ENCODE measurements around the gene PRLH.
"Not testable (repeated sequence)": the region's sequence is repeated elsewhere in the genome, so short reads cannot be mapped to it uniquely, and the experiment has no call there.

Gene PRLH

DNA sequence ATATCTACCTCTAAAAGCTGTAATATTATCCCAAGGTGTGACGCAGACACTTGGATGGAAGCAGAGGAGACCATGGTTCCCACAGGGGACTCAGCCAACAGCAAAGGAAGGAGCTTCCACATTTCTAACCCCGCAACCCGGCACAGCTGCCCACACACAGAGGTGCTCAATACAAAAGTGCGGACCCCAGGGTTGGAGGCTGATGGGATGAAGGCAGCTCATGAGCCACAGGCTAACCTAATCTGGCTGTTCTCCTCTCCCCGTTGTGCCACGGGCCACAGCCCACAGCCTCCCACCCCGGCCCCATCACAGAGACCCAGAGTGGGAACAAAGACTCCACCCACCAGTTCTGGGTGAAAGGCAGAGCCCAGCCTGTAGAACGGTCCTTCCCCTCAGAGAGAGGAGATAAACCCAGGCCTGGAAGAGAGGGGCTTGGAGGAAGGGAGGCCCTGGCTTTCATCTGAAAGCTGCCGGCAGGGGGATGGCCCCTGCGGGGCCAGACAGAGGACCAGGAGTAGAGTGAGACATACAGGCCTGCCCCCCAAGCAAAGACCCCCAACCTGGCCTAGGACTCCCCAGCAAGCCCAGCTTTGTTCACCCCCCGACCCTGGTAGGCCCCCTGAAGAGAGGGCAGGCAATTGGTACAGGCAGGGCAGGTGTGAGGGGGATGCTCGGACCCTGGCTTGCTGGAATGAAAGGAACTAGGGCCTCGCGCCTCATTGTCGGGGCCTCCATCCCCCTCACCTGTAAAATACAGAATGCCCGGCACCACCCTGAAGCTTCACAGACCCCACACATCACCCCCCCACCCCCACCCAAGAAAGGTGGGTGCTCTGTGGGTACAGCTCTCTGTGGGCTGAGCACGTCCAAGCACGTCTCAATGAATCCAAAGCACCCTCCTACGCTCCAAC is 17.3 kb downstream of the PRLH start:
- no peak for DNase-seq (ENCODE audit: low read depth)

DNA sequence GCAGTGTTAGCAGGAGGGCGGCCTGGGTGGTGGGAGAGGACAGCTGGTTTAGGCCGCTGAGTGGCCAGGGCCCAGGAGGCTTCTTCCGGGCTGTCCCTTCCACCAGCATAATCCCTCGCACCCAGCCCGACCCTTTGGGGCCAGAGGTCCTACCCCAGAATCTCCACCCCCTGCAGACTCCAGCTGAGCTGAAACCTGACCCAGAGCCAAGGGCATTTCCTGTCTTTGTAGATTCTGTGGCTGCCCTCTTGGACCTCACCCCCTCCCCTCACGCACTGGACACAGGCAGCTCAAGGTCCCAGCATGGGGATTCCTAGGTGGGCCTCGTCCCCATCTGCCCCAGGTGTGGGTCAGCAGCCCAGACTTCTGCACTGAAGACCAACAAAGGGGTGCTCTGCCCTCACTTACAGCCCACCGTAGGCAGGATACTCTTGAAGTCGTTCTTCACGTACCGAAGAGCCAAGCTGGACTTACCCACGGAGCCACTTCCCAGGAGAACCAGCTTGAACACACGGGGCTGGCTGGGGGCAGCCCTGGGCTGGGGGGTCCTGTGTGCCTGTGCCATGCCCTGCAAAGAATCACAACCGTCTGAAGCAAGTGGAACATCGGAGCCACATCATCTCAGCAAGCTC is 19.3 kb downstream of the PRLH start:
- DNase-seq (ENCODE audit: low read depth), result no peak

DNA sequence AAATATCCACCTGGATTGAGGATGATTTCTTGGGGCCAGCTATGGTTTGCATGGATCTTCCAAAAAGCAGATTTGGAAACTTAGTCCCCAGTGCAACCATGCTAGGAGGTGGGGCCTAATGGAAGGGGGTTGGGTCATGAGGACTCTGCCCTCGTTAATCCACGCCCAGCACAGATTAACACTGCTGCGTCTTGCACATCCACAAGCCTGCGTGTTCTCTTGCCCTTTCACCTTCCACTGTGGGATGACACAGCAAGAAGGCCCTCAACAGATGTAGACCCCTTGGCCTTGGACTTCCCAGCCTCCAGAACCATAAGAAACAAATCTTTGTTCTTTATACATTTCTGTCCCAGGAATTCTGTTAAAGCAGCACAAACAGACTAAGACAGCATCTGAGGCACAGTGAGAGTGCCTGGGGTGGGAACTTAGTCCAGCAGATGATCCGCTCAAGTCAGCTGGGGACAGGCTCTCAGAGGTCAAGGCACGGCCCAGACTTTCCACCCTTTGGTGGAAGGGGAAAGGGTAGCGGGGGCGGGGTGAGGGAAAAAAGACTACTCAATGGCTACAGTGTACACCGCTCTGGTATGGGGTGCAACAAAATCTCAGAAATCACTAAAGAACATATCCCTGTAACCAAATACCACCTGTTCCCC is 21.8 kb downstream of the PRLH start:
- DNase-seq (ENCODE audit: low read depth), result no peak

DNA sequence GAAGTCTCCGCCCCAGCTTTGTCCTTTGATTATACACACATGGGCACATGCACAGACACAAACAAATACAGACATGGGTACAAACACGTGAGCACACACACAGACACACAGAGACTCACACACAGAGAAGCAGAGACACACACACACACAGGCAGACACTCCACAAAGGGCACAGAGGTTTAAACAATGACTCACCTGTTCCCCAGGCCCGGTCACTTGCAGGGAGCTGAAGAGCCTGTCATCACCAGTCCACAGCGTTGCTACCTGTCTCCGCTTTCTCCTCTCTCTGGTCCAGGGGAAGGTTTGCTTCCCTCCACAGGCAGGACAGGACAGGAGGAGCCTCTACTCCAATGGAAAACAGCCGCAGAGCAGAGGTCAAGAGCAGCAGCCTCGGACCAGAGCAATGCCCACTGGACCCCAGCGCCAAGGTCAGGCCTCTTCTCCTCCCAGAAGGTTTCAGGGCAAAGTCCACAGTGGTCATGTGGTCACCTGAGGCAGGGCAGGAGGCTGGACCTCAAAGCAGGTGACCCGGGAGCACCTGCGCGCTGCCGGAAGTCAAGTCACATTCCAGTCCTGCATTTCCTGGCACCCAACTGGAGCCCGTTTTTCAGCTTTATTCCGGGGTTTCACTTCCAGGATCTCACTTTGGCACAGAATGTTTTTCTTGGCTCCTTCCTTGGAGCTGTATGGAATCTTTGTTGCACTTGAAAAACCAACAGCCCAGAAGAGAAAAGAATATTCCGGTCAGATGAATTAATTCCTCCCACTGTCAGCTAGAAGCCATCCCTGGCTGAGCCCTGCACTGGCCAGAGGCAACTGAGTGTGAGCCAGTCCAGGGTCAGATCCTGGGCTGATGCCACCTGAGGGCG is 24.1 kb downstream of the PRLH start, which contains the start of gene RAB17:
Gene RAB17 (minus strand): TSS at position 463 of the 869 bp plus-strand sequence. CDS start 4,580 bp downstream, outside the sequence.
- no peak for DNase-seq (ENCODE audit: low read depth)

DNA sequence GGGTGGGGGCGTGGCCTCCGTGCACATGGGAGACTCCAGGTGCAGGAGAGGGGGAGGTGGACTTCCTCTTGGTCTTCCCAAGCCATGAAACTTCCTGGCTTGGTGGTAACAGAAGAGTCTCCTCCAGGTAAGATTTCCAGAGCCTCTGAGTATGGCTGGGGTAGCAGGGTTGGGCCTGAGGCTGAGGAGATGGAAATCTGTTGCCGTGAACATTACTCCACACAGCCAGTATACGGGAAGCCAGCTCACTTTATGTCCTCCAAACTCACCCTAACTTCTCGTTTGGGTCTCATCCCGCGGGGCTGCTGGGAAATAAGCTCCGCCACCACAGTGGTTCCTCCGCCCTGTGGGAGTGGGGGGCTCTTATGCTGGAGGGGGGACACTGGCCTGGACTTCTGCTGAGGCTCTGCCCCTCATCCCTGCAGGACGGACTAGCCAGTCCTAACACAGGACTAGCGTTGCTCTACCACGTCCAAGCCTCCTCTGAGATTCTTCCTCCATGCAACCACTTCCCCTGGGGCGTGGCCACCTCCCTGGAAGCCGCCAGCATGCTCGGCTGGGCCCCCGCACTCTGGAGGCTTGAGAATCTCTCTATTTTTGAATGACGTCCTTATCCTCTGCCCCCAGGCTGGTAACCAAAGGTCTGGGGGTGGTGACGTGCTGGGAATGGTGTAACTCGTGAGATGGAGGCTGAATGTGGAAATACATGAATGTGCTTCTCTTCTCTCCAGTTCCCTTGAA is 24.9 kb downstream of the PRLH start:
- no peak for DNase-seq (ENCODE audit: low read depth)

DNA sequence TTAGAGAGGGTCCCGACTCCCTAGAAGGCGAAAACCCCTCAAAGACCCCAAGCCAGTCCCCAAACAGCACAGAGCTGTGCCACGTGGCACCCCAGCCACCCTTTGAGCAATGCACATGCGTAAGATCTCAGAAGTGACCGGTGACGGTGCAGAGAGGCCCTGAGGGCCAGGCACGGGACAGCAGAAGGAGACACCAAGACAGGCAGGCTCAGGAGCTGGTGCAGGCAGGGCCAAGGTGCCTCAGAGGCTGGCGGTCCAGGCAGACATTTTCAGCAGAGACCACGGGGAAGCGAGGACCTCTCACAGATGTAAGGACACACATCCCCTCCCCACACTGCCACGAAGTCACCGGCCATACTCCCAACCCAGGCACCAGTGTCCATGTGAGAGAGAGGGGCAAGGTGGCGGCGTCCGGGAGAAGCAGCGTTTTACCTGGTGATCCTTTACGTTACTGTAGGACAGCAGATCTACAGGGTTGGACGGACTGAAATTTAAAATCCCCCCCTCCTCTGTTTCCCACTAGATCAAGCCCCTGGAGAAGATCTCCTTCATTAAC is 26.1 kb downstream of the PRLH start:
- no peak for DNase-seq (ENCODE audit: low read depth)

DNA sequence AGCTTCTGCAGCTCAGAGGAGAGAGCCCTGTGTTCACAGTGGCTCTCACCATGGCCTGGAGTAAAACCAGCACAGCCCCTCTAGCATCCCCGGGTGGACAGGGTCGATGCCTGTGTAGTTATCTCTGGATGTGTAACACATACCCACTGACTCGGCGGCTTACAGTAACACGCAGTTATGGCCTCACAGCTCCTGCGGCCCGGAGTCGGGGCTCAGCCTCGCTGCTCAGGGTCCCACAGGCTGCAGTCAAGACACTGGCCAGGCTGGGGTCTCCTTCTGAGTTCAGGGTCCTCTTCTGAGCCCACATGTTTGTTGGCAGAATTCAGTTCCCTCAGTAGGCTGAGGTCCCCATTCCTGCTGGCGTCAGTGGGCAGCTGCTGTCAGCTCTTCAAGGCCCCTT is 26.7 kb downstream of the PRLH start:
- DNase-seq (ENCODE audit: low read depth), result no peak

DNA sequence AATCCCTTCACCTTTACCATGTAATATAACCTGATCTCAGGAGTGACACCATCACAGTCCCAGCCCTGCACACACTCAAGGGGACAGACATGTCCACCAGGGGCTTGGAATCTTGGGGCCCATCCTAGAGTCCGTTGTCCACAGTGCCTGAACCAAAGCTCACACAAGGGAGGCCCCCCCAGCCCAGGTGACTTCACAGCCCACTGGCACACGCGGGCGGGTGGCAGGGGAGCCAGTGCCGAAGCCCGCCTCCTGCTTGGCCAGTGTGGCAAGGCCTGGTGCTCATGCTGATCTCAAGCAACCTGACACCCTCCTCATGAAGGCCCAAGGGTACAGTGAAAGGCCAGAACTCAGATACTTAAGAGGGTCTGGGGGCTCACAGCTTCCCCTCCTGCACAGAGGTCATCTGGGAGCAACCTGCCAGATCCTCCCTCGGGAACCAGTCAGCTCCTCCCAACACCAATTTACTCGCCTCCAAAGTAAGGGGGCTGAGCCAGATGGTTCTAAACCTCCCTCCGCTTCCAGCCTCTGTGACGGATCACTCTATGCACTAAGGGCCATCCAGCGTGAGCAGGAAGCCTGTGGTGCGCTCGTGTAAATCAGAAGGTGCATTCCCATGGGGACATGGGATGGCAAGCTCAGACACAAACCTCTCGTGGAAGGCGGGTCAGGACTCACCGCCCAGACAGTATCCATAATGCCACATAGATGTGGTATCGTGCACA is 27.4 kb downstream of the PRLH start:
- DNase-seq (ENCODE audit: low read depth), result no peak

DNA sequence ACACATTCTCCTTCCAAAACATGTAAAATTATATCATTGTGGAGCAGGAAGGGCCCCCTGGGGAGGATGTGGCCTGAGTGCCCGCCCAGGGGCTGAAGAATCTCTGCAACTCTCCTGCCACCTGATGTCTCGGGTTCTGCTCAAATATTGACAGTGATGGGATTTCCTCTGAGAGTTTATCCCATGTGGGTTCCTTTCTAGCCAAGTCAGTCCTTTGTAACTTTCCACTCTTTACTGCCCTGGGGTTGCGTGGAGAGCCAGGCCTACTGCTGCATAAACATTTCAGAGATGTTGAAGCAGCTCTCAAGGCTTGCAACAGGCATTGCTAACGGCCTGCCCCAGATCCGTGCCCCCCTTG is 28.1 kb downstream of the PRLH start:
- DNase-seq (ENCODE audit: low read depth), result no peak

DNA sequence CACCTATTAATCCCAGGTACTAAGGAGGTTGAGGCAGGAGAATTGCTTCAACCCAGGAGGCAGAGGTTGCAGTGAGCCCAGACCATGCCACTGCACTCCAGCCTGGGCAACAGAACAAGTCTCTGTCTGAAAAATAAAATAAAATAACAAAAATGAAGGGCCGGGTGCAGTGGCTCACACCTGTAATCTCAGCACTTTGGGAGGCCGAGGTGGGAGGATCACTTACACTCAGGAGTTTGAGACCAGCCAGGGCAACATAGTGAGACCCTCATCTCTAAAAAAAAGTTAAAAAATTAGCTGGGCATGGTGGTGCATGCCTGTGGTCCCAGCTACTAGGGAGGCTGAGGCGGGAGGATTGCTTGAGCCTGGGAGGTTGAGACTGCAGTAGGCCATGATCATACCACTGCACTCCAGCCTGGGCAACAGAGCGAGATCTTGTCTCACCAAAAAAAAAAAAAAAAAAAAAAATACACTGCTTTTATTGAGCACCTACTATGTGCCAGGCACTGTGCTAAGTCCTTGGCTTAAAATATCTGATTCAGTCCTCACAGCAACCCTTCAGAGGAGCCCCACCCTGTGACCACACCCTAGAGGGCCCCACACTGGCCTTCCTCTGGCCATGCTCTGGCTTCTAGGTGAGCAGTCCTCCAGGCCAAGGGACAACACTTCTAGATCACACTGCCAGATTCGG is 29.6 kb downstream of the PRLH start:
- not testable (repeated sequence) for DNase-seq (ENCODE audit: low read depth)

DNA sequence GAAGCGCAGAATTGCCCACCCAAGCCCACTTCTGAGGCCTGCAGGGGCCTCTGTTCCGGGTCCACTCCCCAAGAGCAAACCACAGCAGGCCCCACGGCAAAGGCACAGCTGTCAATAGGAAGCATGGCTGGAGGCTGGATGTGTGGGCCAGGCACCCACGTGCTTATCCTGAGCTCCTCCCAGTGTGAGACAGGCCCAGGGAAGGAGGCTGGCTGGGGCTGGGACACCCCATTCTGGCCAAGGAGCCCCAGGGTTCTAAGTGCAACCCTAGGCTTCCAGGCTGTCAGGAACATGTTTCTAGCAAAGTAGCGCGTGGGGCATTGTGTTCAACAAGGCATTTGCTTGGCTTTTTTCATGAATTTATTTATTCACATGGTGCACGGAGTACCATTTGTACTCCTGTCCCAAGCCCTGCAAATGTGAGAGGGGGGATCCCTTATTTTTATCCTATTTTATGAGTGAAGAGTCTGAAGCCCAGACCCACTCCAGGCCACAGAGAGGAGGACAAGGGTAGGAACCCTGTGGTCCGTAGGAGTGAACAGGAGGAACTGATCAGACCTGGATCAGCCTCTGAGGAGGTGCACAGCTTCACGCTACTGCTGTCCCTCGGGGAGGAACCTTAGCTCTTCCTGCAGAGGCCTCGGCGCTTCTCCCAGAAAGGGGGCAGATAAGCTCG is 30.3 kb downstream of the PRLH start:
- no peak for DNase-seq (ENCODE audit: low read depth)

DNA sequence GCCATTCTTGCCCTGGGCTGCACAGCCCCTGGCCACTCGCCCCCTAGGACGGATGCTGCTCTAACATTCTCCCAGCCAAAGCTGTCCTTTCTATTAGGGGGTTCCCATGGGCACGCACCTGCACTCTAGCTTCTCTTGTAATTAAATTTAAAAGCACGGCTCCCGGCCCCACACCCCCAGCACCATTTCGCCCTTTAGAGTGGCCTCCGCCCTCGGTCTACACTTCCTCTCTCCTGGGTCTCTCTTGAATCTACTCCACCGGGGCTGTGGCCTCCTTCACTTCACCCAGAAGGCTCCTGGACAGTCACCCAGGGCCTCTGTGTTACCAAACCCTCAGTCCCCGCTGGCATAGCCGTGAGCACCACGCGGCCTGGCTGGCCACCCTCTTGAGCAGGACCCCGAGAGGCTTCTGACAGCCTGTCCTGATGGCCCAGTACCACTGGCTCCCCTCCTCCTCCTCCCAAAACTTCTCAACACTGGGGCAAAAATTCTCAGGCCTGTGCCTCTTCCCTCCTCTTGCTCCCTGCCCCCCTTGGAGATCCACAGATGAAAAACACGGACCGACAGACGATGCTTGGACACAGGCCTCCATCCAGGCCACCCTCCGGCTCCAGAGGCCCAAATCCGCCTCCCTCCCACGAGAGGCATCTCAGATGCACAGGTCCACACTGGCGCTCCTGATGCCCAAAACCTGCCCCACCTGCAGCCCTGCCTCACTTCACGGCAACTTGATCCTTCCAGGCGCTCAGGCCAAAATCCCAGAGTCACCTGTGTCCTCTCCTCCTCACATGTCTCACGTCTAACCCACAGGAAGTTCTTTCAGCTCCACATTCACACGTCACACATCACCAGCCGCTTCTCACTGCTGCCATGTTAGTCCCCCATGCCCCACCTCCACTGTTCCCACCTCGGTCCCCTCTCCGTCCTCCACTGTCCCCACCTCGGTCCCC is 31.1 kb downstream of the PRLH start:
- no peak for DNase-seq (ENCODE audit: low read depth)

DNA sequence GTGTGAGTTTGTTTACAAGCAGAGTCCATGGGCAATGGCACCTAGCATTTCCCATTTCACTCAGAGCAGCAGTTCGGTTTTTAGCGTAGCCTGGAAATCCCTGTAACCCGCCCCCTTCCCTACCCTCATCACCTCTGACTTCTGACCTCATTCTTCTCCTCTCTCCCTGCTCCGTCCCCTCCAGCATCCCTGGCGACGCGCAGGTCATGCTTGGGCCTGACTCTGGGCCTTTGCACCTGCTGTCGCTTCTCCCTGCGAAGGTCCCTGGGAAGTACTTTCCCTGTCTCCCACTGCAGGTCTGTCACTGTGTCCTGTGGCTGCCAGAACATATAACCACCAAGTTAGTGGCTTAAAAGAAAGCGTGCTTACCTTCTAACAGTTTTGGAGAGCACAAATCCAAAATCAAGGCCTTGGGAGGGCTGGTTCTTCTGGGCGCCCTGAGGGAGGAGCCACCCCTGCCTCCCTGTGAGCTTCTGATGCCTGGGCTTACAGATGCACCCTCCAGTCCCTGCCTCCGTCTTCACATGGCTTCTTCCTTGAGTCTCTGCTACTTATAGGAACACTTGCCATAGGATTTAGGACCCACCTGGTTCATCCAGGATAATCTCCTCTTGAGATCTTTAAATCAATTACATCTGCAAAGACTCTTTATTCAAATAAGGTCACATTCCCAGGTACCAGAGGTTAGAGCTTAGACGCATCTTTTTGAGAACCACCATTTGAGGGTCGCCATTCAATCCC is 32.3 kb downstream of the PRLH start:
- no peak for DNase-seq (ENCODE audit: low read depth)

DNA sequence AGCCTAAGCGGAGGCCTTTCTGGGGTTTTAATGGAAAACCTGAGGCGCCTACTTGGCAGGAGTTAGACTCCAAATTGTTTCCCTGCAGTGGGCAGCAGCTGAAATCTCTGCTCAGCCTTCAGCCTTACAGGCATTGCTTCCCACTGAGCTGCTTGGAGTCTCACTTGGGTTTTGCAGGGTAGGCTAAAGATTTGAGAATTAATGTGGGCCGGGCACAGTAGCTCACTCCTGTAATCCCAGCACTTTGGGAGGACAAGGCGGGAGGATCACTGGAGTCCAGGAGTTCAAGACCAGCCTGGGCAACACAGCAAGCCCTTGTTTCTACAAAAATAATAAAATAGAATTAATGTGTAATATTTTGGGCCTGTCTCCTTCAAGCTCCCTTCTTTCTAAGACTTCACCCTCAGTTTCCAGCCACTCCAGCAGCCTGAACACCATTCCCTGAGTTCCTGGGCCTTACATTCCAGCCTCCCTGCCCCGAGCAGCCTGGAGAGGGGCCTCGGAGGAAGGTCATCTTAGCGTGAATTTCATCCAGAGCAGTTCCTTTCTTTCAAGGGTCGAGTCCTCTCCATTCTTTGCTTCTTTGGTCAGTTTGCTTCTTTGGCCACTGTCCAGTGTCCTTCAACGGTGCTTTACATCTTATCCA is 33.2 kb downstream of the PRLH start:
- no peak for DNase-seq (ENCODE audit: low read depth)

DNA sequence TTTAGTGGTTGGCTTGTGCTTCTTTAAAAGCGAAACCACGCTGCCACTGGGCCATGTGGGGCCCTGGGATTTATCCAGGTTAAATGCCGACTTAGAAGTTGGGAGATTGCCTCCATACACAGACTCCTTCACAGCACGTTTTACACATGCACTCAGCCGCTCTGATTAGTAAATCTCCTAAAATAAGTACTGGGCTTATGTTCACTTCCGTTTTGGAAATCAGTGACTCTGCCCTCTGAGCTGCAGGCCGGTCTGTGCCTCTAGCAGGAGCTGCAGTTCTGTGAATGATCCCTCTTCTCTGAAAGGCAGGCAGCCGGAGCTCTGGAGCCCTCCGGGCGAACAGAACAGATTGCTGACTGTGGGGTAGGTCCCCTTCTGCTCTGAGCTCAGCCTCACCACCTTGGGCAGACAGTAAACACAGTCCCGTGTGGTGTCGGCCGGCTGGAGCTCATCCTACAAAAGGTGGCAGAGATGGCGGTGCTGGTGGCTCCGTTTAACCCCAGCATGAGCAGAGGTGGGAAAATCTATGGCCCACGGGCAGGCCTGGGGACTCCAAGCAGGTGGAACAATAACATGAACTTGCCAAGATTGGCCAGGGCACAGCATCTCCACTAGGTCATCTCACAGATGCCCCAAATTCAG is 34.0 kb downstream of the PRLH start:
- no peak for DNase-seq (ENCODE audit: low read depth)

DNA sequence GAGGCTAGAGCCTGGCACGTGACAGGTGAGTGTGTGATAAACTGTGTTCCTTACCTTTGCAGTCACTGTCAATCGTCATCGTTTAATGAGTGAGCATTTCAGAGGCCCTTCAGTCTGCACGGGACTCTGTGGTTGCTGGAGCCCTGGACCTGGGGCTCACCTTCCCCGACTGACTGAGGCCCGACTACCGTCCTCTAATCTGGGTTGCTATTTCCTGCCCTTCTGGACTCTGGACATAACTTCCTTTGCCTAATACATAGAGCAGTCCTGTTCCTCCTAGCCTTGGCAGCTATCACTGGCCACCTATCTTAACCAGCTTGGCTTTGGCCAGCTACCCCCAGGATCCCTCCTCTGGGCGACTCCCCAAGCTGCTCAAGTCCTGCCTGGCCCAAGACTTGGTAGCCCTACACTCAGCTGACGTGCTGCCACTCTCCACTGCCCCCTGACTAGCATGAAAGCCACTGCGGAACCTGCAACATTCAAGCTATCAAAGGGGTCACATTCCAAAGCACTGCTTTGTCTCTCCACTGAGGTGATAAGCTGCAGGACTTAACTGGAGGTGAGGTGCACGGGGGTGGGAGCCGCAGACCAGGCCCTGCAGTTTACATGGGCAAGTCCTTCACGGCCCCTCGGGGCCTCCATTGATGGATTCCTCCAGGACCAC is 35.2 kb downstream of the PRLH start:
- DNase-seq (ENCODE audit: low read depth), result no peak
